ENCODE measurements around the gene STX7. TPM values are rescaled to one million over a fixed set of nuclear protein-coding genes. Genes with fewer than 3 reads are reported as not detected.
A peak's percentile ranks its signal among the peaks of the same experiment; 100 is the strongest.

Gene STX7
- total RNA-seq, 1 donor from 2014 or later: 29.7 TPM

DNA sequence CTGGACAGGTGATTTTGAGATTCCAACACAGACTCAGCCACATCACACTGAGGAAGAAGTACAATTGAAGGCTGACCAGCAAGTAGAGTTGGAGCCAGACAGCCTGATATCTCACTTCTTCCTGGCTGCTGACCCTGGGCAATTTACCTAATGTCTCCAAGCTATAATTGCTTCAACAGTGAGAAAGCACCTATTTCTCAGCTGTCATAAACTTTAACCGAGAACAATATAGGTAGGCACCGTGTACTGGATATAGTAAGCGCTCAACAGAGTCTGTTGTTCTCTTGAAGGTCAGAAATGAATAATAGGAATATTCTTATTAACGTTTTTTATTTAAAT, 28.3 kb downstream of the STX7 start:
- Histone ChIP-seq H3K27me3 (ENCODE audit: control insufficient read depth, insufficient read depth, low read length) (no peaks in the 10 kb centered on the region), H3K4me3 (ENCODE audit: low read depth, low read length) (no peak overlapping the region), H3K36me3 (ENCODE audit: control insufficient read depth, insufficient read depth, low read length) (peaks cover 1% of the 10 kb centered on the region)
- FAIRE-seq: no peak
- TF ChIP-seq, protein P1, sequence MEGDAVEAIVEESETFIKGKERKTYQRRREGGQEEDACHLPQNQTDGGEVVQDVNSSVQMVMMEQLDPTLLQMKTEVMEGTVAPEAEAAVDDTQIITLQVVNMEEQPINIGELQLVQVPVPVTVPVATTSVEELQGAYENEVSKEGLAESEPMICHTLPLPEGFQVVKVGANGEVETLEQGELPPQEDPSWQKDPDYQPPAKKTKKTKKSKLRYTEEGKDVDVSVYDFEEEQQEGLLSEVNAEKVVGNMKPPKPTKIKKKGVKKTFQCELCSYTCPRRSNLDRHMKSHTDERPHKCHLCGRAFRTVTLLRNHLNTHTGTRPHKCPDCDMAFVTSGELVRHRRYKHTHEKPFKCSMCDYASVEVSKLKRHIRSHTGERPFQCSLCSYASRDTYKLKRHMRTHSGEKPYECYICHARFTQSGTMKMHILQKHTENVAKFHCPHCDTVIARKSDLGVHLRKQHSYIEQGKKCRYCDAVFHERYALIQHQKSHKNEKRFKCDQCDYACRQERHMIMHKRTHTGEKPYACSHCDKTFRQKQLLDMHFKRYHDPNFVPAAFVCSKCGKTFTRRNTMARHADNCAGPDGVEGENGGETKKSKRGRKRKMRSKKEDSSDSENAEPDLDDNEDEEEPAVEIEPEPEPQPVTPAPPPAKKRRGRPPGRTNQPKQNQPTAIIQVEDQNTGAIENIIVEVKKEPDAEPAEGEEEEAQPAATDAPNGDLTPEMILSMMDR (IDR thresholded peaks at IDR 0.05; ENCODE audit: insufficient read depth, low read length, severe bottlenecking): no peak
- DNase-seq (ENCODE audit: low read depth): no peak

DNA sequence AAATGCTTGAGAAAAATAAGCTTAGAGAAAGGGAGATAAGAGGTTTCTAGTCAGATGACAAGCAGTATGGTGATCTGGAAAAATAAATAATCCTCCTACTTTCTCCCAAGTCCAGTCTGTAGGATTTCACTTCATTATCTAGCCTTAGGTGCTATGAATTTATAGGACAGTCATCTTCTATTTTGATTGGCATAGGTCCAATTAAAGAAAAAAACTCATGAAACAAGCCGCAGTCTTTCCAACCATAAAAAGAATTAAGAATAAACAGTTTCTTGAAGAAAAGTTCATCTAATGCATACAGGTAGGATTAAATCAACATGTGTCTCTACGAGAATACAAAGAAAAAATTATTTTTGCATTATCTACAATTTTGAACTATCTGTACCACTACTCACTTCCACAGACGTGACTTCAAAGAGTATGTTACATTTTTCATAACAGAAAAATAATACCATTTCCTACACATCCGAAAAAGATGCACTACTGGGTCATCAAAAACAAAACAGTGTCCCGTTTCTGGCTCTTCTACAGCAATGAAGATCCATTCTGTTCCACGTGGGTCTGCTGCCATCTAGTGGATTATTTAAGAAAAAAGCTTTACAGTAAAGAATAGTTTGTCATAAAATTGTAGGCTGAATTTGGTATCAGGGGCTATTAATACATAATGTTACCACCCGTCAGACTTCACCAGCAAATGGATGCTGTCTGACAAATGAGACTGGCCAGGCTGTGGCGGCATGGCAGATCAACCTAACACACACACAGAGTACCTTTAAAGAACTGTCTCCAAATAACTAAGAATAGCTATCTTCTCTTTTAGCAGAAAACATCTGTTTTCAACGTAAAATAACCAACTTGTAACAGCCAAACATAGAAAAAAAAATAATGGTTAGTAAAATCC, 28.9 kb downstream of the STX7 start:
- no peak for FAIRE-seq

DNA sequence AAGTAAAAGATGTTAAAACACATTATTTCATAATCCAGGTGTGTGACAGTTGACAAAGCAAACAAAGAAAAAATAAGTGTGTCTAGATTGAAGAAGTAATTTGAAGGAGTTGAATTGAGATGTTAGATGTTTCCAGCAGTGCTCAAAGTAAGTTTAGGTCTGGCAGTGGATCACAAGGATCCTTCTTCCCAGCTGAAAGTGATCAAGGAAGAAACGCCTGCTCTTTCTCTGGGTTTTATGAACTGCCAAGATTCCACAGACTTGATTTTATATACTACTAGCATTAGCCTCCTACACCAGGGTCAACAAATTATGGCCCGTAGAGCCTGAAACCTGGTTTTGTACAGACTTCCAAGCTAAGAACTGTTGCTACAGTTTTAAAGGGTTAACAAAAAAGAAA, 30.3 kb downstream of the STX7 start:
- TF ChIP-seq, protein P1 (IDR thresholded peaks at IDR 0.05; ENCODE audit: insufficient read depth, low read length, severe bottlenecking): no peak
- no peak for FAIRE-seq

More for the DNA sequence above, 28.9 kb downstream of the STX7 start:
- TF ChIP-seq, protein P1 (IDR thresholded peaks at IDR 0.05; ENCODE audit: insufficient read depth, low read length, severe bottlenecking): peak; percentile 45
- H3K4me3 ChIP-seq (ENCODE audit: low read depth, low read length): no peak overlapping the region
- no peaks in the 10 kb centered on the region for H3K27me3 ChIP-seq (ENCODE audit: control insufficient read depth, insufficient read depth, low read length)
- DNase-seq (ENCODE audit: low read depth): peak; percentile 56
- H3K36me3 ChIP-seq (ENCODE audit: control insufficient read depth, insufficient read depth, low read length): no peaks in the 10 kb centered on the region

GRCh38 chr6:132481189-132481588, 31.7 kb downstream of the STX7 start:
- TF ChIP-seq, protein P1 (IDR thresholded peaks at IDR 0.05; ENCODE audit: insufficient read depth, low read length, severe bottlenecking): no peak
- H3K27me3 ChIP-seq (ENCODE audit: control insufficient read depth, insufficient read depth, low read length): no peaks in the 10 kb centered on the region
- H3K36me3 ChIP-seq (ENCODE audit: control insufficient read depth, insufficient read depth, low read length): no peaks in the 10 kb centered on the region
- FAIRE-seq: no peak
- DNase-seq (ENCODE audit: low read depth): no peak
- H3K4me3 ChIP-seq (ENCODE audit: low read depth, low read length): no peak overlapping the region

More for the DNA sequence above, 30.3 kb downstream of the STX7 start:
- no peak for DNase-seq (ENCODE audit: low read depth)
- Histone ChIP-seq H3K4me3 (ENCODE audit: low read depth, low read length) (no peak overlapping the region), H3K36me3 (ENCODE audit: control insufficient read depth, insufficient read depth, low read length) (no peaks in the 10 kb centered on the region), H3K27me3 (ENCODE audit: control insufficient read depth, insufficient read depth, low read length) (no peaks in the 10 kb centered on the region)

- Histone ChIP-seq H3K4me3 (ENCODE audit: low read depth, low read length) (no peak overlapping the region), H3K36me3 (ENCODE audit: control insufficient read depth, insufficient read depth, low read length) (no peaks in the 10 kb centered on the region), H3K27me3 (ENCODE audit: control insufficient read depth, insufficient read depth, low read length) (no peaks in the 10 kb centered on the region)
- no peak for FAIRE-seq
- TF ChIP-seq, protein P1 (IDR thresholded peaks at IDR 0.05; ENCODE audit: insufficient read depth, low read length, severe bottlenecking): no peak
- DNase-seq (ENCODE audit: low read depth): no peak
These were observed 33.8 kb downstream of the STX7 start for GRCh38 chr6:132479131-132479530.

All from bronchial epithelial cell (primary cell).